OCI-LY1 (cell line): ENCODE results near the gene NPM3.

ENCODE experiments used
- H2AFZ ChIP-seq: fragments of 200-600 bp; sonication (generic), shearing (Covaris generic); 2 replicates; pipeline ENCODE4 v1.6.0; 2014; ENCODE audit warnings: antibody characterized with exemption, mild to moderate bottlenecking, low read length
- H3F3A ChIP-seq: fragments of 200-600 bp; sonication (generic), shearing (Covaris generic); 2 replicates; pipeline ENCODE4 v1.6.0; 2014; ENCODE audit warnings: mild to moderate bottlenecking, antibody characterized with exemption, low read length, moderate library complexity; ENCODE audit not compliant: insufficient read depth
- H3K27ac ChIP-seq: fragments of 200-600 bp; sonication (generic); 2 replicates; pipeline ENCODE4 v1.5.1; 2014; ENCODE audit warnings: low read length, mixed run types, mild to moderate bottlenecking, low read depth; ENCODE audit not compliant: poor library complexity, severe bottlenecking
- H3K27me3 ChIP-seq: fragments of 200-600 bp; sonication (generic); 2 replicates; pipeline ENCODE4 v1.6.0; 2014; ENCODE audit warnings: antibody characterized with exemption, mild to moderate bottlenecking, low read length, moderate library complexity; ENCODE audit not compliant: insufficient read depth
- H3K36me3 ChIP-seq: fragments of 200-600 bp; sonication (generic); 2 replicates; pipeline ENCODE4 v1.6.1; 2014; ENCODE audit warnings: mild to moderate bottlenecking, antibody characterized with exemption, low read length, moderate library complexity, mixed read lengths; ENCODE audit not compliant: insufficient read depth
- H3K4me1 ChIP-seq: fragments of 200-600 bp; sonication (generic); 2 replicates; pipeline ENCODE4 v1.5.1; 2014; ENCODE audit warnings: mild to moderate bottlenecking, low read length, moderate library complexity; ENCODE audit not compliant: insufficient read depth, severe bottlenecking
- H3K4me2 ChIP-seq: fragments of 200-600 bp; sonication (generic), shearing (Covaris generic); 2 replicates; pipeline ENCODE4 v1.6.1; 2014; ENCODE audit warnings: low read length
- H3K4me3 ChIP-seq: fragments of 200-600 bp; sonication (generic); 2 replicates; pipeline ENCODE4 v1.5.1; 2014; ENCODE audit warnings: low read length, low read depth, mild to moderate bottlenecking, mixed read lengths; ENCODE audit not compliant: poor library complexity, severe bottlenecking
- H3K79me2 ChIP-seq: fragments of 200-600 bp; shearing (Covaris generic); 2 replicates; pipeline ENCODE4 v1.6.1; 2016; ENCODE audit warnings: mixed run types, low read length, mixed read lengths; ENCODE audit not compliant: insufficient read depth
- H3K9ac ChIP-seq: fragments of 200-600 bp; sonication (generic), shearing (Covaris generic); 2 replicates; pipeline ENCODE4 v1.6.1; 2014; ENCODE audit warnings: mild to moderate bottlenecking, low read length, mixed read lengths
- H3K9me2 ChIP-seq: fragments of 200-600 bp; sonication (generic), shearing (Covaris generic); 2 replicates; pipeline ENCODE4 v1.6.1; 2014; ENCODE audit warnings: low read depth, mild to moderate bottlenecking, low read length, mixed read lengths
- H3K9me3 ChIP-seq: fragments of 200-600 bp; shearing (Covaris generic); 2 replicates; pipeline ENCODE4 v1.6.1; 2014; ENCODE audit warnings: low read length, mixed read lengths
- H4K20me1 ChIP-seq: fragments of 200-600 bp; sonication (generic), shearing (Covaris generic); 2 replicates; pipeline ENCODE4 v1.6.0; 2016; ENCODE audit warnings: mild to moderate bottlenecking, low read length; ENCODE audit not compliant: insufficient read depth
- EZH2 ChIP-seq: fragments of 200-600 bp; sonication (generic), shearing (Covaris generic); IDR thresholded peaks from 2 replicates; pipeline ENCODE4 v1.8.0; 2017; ENCODE audit warnings: borderline replicate concordance, mixed run types, mild to moderate bottlenecking, antibody characterized with exemption, low read length, moderate library complexity, mixed read lengths
- TF ChIP-seq, protein P1 (sequence below): fragments of 200-600 bp; sonication (generic), shearing (Covaris generic); IDR thresholded peaks from 2 replicates; pipeline ENCODE4 v1.5.1; 2017; ENCODE audit warnings: mild to moderate bottlenecking, antibody characterized with exemption, low read length, moderate library complexity, mixed read lengths

NPM3 gene

GRCh38 chr10:101769541-101770180 lies 13.6 kb downstream of the NPM3 start:
- no peak overlapping the region for H2AFZ ChIP-seq
- TF ChIP-seq, protein P1, sequence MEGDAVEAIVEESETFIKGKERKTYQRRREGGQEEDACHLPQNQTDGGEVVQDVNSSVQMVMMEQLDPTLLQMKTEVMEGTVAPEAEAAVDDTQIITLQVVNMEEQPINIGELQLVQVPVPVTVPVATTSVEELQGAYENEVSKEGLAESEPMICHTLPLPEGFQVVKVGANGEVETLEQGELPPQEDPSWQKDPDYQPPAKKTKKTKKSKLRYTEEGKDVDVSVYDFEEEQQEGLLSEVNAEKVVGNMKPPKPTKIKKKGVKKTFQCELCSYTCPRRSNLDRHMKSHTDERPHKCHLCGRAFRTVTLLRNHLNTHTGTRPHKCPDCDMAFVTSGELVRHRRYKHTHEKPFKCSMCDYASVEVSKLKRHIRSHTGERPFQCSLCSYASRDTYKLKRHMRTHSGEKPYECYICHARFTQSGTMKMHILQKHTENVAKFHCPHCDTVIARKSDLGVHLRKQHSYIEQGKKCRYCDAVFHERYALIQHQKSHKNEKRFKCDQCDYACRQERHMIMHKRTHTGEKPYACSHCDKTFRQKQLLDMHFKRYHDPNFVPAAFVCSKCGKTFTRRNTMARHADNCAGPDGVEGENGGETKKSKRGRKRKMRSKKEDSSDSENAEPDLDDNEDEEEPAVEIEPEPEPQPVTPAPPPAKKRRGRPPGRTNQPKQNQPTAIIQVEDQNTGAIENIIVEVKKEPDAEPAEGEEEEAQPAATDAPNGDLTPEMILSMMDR, result no peak
- no peak for TF ChIP-seq EZH2
- no peaks in the 10 kb centered on the region for H3K27me3 ChIP-seq
- H3K4me2 ChIP-seq, result no peak overlapping the region
- H3K9me2 ChIP-seq, result no peaks in the 10 kb centered on the region
- H3K9me3 ChIP-seq, result no peaks in the 10 kb centered on the region
- no peak overlapping the region for H3K9ac ChIP-seq
- H3K4me3 ChIP-seq, result no peak overlapping the region
- H4K20me1 ChIP-seq, result no peaks in the 10 kb centered on the region
- H3F3A ChIP-seq, result no peaks in the 10 kb centered on the region
- H3K27ac ChIP-seq, result no peak overlapping the region
- H3K79me2 ChIP-seq, result no peaks in the 10 kb centered on the region
- no peaks in the 10 kb centered on the region for H3K4me1 ChIP-seq
- no peaks in the 10 kb centered on the region for H3K36me3 ChIP-seq

DNA sequence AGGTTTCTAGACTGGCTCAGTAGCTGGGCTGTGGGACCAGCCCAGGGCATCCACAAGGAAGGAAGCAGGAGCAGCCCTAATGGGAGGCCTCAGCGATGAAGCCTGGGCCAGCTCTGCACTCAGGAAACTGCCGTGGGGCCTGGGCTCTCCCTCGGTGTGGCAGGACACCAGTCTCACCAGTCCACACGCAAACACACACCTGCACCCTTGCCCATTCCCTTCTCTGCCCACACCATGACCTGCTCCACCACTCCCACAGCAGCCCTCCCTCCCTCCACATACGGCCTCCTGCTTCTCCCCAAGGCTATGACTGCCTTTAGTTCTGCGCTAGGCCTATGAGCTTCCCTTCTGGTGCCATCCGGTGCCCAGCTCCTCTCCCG lies 14.5 kb downstream of the NPM3 start:
- no peaks in the 10 kb centered on the region for H3K9me3 ChIP-seq
- no peak overlapping the region for H2AFZ ChIP-seq
- H3K4me1 ChIP-seq, result no peaks in the 10 kb centered on the region
- H3K9me2 ChIP-seq, result no peaks in the 10 kb centered on the region
- H3K27ac ChIP-seq, result no peak overlapping the region
- H3K4me3 ChIP-seq, result no peak overlapping the region
- no peaks in the 10 kb centered on the region for H3K27me3 ChIP-seq
- no peaks in the 10 kb centered on the region for H4K20me1 ChIP-seq
- TF ChIP-seq, protein P1, result no peak
- TF ChIP-seq EZH2, result no peak
- H3F3A ChIP-seq, result no peaks in the 10 kb centered on the region
- no peak overlapping the region for H3K4me2 ChIP-seq
- H3K79me2 ChIP-seq, result no peaks in the 10 kb centered on the region
- H3K9ac ChIP-seq, result no peak overlapping the region
- H3K36me3 ChIP-seq, result no peaks in the 10 kb centered on the region

DNA sequence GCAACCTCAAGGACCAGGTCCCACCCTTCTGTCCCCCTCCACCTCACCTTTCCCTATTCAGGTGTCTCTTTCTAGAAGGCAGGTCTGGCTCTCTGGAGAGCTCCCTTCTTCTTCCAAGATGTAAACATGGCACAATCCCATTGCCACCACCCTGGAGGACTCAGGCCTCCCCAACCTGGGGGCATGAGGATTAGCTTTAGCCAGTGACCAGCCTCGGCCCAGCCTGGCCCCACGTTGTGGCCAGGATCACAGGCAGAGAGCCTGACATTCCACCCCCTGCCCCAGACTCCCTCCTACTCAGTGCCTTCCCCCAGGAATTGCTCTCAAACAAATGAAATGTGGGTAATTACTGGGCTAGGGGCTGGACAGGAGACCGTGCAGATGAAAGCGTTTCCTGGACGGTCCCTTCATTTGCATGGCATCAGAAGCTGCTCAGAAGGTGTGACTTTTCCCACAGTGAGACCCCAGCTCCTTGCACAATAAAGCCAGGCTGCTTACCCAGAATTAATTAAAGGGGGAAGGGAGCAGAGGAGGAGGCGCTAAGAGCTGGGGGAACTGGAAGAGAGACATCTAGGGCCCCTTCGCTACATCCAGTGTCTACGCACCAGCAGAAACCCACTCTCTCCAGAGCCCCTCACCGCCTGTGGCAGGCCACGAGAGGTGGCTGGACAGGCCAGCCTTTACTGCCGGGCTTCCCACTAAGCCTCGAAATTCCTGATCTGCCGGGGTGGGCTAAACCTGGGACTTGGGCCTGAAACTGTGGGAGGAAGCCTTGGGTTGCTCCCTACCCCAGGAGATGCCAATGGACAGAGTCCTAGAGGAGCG lies 15.1 kb downstream of the NPM3 start:
- no peak overlapping the region for H3K4me2 ChIP-seq
- no peaks in the 10 kb centered on the region for H3F3A ChIP-seq
- H3K9me3 ChIP-seq, result no peaks in the 10 kb centered on the region
- no peaks in the 10 kb centered on the region for H3K9me2 ChIP-seq
- H3K79me2 ChIP-seq, result no peaks in the 10 kb centered on the region
- H2AFZ ChIP-seq, result no peak overlapping the region
- H3K27ac ChIP-seq, result no peak overlapping the region
- H3K36me3 ChIP-seq, result no peaks in the 10 kb centered on the region
- no peak overlapping the region for H3K4me3 ChIP-seq
- no peaks in the 10 kb centered on the region for H3K27me3 ChIP-seq
- no peak for TF ChIP-seq EZH2
- TF ChIP-seq, protein P1, result no peak
- H3K4me1 ChIP-seq, result no peaks in the 10 kb centered on the region
- no peaks in the 10 kb centered on the region for H4K20me1 ChIP-seq
- no peak overlapping the region for H3K9ac ChIP-seq
